B cell (primary cell): ENCODE results near the gene ST6GAL1.

Experiments
- CTCF ChIP-seq: fragments of 200-600 bp; IDR thresholded peaks from one replicate; pipeline ENCODE4 v1.8.0; 2022; ENCODE audit warnings: antibody characterized with exemption, mild to moderate bottlenecking
- EZH2 ChIP-seq: IDR thresholded peaks from 2 replicates; pipeline ENCODE4 v1.6.1; 2012; ENCODE audit warnings: borderline replicate concordance, low read depth, mild to moderate bottlenecking, moderate library complexity, low read length; ENCODE audit not compliant: insufficient read depth, poor library complexity, severe bottlenecking

GRCh38 chr3:187041362-187042307 lies 111.3 kb downstream of the ST6GAL1 start:
- TF ChIP-seq CTCF, result no peak
- no peak for TF ChIP-seq EZH2
